Caki2 (cell line): ENCODE measurements around the gene BLM. TPM values are rescaled to one million over a fixed set of nuclear protein-coding genes. Genes with fewer than 3 reads are reported as not detected.
"Not testable (repeated sequence)": the region's sequence is repeated elsewhere in the genome, so short reads cannot be mapped to it uniquely, and the experiment has no call there.

ENCODE experiments used
- DNase-seq: peaks from one replicate; pipeline ENCODE4 v3.0.0-alpha.2; 2015; ENCODE audit warnings: low read depth
- in situ Hi-C: cut with HindIII; loops from 2 replicates; pipeline ENCODE4 v1.10.0; 2016; ENCODE audit warnings: low sequenced_read_pairs, low pct_unique_long_range_greater_than_20kb, mixed read lengths
- total RNA-seq: library from RNA; depleted of rRNA; stranded (reverse); fragments of >200 nt; shearing (Covaris generic); gene quantifications from 2 replicates; pipeline ENCODE4 v1.2.3, GENCODE V29; 2014; ENCODE audit warnings: low replicate concordance

Gene BLM
- total RNA-seq, 1 experiment from 2014 or later = 12.5 TPM

GRCh38 chr15:90689326-90689961, 27.7 kb upstream of the BLM start:
- DNase-seq, in situ Hi-C loops: not testable (repeated sequence)

GRCh38 chr15:90690585-90690984, 26.6 kb upstream of the BLM start:
- in situ Hi-C loops = no loop called here
- DNase-seq = no peak

GRCh38 chr15:90691369-90691768, 25.8 kb upstream of the BLM start:
- in situ Hi-C loops = no loop called here
- no peak for DNase-seq

- in situ Hi-C loops = no loop called here
Observed at GRCh38 chr15:90691982-90692773, 25.0 kb upstream of the BLM start.

GRCh38 chr15:90694987-90695386, 22.2 kb upstream of the BLM start:
- no peak for DNase-seq
- in situ Hi-C loops = no loop called here

More at GRCh38 chr15:90691982-90692773, 25.0 kb upstream of the BLM start:
- no peak for DNase-seq

- DNase-seq = no peak
- in situ Hi-C loops = no loop called here
Observed at GRCh38 chr15:90697175-90697574, 20.0 kb upstream of the BLM start.

- in situ Hi-C loops = no loop called here
- DNase-seq = no peak
Observed at GRCh38 chr15:90698629-90699028, 18.5 kb upstream of the BLM start.

GRCh38 chr15:90701048-90701447, 16.1 kb upstream of the BLM start:
- no peak for DNase-seq
- in situ Hi-C loops = no loop called here

GRCh38 chr15:90701880-90702630, 15.1 kb upstream of the BLM start:
- in situ Hi-C loops = no loop called here
- no peak for DNase-seq

- in situ Hi-C loops = no loop called here
- DNase-seq = no peak
Observed at GRCh38 chr15:90703455-90703854, 13.7 kb upstream of the BLM start.

GRCh38 chr15:90705212-90705611, 11.9 kb upstream of the BLM start:
- in situ Hi-C loops = no loop called here

GRCh38 chr15:90706394-90707327, 10.5 kb upstream of the BLM start:
- DNase-seq = no peak
- in situ Hi-C loops = no loop called here

More at GRCh38 chr15:90705212-90705611, 11.9 kb upstream of the BLM start:
- DNase-seq = no peak

GRCh38 chr15:90707489-90707888, 9.7 kb upstream of the BLM start:
- in situ Hi-C loops = no loop called here
- DNase-seq = no peak

GRCh38 chr15:90708516-90708915, 8.6 kb upstream of the BLM start:
- in situ Hi-C loops = no loop called here
- DNase-seq = no peak

GRCh38 chr15:90709278-90709677, 7.9 kb upstream of the BLM start:
- in situ Hi-C loops = no loop called here
- DNase-seq = no peak

GRCh38 chr15:90710436-90711027, 6.6 kb upstream of the BLM start:
- DNase-seq = no peak
- in situ Hi-C loops = no loop called here

- in situ Hi-C loops = no loop called here
- DNase-seq = no peak
Observed at GRCh38 chr15:90711418-90711824, 5.7 kb upstream of the BLM start.

- in situ Hi-C loops = no loop called here
- DNase-seq = no peak
Observed at GRCh38 chr15:90711842-90712241, 5.3 kb upstream of the BLM start.
